Activated CD8-positive, alpha-beta memory T cell treated with anti-CD3 and anti-CD28 coated beads, Interleukin-2, amount 50 U/mL, for 48 hours (primary cell): Measurements from ENCODE around the gene PDSS2.
A peak's percentile ranks its signal among the peaks of the same experiment; 100 is the strongest.
"Not testable (repeated sequence)": the region's sequence is repeated elsewhere in the genome, so short reads cannot be mapped to it uniquely, and the experiment has no call there.

Source experiments
- DNase-seq: peaks from one replicate; pipeline ENCODE4 v3.0.0-alpha.2; 2020

The PDSS2 gene

GRCh38 chr6:107315114-107315513, 144.2 kb downstream of the PDSS2 start:
- DNase-seq = no peak

DNA sequence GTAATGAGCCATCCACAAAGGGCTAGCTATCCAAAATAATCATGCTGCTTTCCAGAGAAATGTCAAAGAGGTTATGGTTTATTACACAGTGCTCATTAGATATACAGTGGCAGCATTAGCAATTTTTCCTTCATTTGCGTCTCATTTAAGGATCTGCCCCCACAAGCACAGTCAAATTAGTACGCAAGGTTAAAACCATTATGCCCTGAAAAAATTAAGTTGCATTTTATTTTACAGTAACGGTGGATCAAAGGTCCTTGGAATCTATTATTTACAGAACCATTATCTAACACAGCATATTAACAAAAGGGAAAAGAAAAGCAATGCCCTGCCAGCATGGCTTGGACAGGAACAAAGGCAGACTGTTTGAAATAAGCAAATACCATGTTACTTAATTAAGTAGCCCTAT, 144.8 kb downstream of the PDSS2 start:
- DNase-seq = no peak

DNA sequence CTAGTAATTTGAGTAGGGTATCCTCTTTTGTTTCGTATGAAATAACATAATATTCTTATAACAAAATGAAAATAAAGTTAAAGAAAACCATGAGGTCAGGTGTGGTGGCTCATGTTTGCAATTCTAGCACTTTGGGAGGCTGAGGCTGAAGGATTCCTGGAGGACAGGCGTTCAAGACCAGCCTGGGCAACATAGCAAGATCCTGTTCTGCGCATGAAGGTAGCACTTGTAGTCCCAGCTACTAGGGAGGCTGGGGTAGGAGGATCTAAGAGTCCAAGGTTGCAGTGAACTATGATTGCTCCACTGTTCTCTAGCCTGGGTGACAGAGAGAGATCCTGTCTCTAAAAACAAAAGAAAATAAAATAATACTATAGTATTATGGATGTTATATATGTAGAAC, 145.6 kb downstream of the PDSS2 start:
- no peak for DNase-seq

DNA sequence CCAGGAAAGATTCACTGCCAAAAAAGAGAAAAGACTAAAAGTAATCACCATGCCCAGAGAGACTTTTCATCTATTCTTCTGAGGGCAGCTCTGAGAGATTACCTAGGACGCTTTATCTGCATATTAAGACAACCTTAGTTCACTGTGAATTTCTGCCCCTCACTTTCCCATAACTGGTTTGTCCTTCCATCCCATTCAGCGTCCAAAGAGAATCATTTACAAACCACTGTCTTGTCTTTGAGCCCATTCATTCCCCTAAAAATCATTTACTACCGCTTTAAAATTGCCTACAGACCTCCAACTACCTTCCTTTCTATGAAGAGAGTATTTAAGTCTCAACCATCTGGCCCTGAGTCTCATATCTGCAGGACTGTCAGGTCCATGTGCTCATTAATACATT, 149.0 kb downstream of the PDSS2 start:
- no peak for DNase-seq

- no peak for DNase-seq
These were observed 150.7 kb downstream of the PDSS2 start for GRCh38 chr6:107308677-107309076.

DNA sequence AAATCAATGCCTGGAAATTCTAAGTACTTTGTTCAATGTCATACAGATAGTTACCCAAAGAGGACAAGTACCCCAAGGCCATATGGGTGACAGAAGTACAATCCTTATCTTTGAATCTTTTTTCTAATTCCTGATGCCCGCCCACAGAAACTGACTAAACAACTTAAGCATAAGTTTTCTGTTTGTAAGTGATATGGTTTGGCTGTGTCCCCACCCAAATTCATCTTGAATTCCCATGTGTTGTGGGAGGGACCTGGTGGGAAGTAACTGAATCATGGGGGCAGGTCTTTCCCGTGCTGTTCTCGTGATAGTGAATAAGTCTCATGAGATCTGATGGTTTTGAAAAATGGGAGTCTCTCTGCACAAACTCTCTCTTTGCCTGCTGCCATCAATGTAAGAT, 153.4 kb downstream of the PDSS2 start:
- DNase-seq = not testable (repeated sequence)

- no peak for DNase-seq
These were observed 154.0 kb downstream of the PDSS2 start for GRCh38 chr6:107305391-107305790.

DNA sequence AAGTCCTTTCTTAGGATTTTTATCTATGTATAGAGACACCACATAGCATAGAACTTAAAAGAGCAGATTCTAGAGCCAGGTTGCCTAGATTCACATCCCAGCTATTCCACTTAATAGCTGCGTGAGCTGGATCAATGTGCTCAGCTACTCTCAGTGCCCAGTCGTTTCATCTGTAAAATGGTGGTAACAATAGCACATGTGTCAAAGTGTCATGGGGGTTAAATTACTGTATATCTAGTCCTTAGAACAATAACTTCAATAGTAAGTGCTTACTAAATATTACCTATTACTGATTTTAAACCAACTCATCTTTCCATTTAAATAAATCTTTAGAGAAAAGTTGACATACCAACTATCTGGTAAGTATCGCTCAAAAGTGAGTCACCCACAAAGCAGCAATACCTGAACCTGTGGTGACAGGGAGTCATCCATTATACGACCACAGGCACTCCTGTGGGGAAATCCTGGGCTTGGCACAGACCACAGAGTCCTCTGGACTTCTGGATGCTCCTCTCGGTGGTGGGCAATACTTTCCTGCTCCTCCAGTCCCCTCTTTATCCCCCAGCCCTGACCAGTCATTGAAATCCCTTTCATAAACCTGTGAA, 154.8 kb downstream of the PDSS2 start:
- peak; percentile 70 for DNase-seq

GRCh38 chr6:107293350-107293749, 166.0 kb downstream of the PDSS2 start:
- no peak for DNase-seq

DNA sequence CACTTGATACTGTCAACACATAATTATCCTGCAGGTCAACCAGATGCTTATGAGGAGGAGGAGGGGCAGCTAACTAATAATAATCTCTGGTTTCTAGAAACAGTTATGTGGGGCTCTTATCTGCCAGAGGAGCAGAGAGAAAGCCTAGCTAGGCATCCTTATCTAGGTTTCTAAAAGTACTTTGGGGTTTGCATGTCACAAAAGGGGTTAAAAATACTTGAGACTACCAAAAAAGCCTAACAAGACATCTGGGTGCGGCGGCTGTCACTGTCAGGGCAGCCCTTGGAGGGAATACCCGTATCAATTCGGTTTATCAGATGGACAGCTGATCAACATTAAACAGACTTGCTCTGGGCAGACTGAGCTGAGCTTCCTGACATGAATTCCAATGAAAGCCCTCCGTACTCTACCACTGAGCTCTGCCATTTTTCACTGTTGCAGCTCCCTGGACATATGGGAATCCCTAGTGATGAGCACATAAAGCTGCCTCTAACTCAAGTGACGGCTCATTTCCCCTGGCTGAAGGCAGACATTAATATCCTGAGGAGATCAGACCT, 166.6 kb downstream of the PDSS2 start:
- DNase-seq = no peak

DNA sequence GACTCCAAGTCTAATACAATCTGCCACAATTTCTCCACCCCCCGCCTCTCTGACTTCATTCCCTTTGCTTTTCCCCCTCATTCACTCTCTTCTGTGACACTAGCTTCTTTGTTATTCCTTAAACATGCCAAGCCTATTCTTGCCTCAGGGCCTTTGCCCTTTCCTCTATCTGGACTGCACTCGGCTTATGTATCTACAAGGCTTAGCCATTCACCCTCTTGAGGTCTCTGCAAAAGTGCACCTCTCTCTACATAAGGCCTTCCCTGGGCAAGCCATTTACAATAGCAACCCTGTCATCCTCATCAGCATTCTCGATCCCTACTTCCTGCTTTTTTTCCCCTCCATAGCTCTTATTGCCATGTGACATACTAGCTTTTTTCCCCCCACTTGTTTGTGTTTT, 168.9 kb downstream of the PDSS2 start:
- no peak for DNase-seq

DNA sequence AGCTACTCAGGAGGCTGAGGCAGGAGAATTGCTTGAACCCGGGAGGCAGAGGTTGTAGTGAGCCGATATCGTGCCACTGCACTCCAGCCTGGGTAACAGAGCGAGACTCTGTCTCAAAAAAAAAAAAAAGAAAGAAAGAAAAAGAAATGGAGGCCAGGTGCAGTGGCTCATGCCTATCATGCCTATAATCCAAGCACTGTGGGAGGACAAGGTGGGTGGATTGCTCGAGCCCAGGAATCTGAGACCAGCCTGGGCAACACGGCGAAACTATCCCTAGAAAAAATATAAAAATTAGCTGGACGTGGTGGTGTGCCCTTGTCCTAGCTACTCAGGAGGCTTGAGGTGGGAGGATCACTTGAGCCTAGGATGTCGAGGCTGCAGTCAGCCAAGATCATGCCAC, 170.1 kb downstream of the PDSS2 start:
- not testable (repeated sequence) for DNase-seq

- DNase-seq = not testable (repeated sequence)
These were observed 173.7 kb downstream of the PDSS2 start for GRCh38 chr6:107285683-107286082.

- DNase-seq = no peak
These were observed 174.6 kb downstream of the PDSS2 start for GRCh38 chr6:107284805-107285204.

GRCh38 chr6:107280791-107281190, 178.6 kb downstream of the PDSS2 start:
- no peak for DNase-seq

DNA sequence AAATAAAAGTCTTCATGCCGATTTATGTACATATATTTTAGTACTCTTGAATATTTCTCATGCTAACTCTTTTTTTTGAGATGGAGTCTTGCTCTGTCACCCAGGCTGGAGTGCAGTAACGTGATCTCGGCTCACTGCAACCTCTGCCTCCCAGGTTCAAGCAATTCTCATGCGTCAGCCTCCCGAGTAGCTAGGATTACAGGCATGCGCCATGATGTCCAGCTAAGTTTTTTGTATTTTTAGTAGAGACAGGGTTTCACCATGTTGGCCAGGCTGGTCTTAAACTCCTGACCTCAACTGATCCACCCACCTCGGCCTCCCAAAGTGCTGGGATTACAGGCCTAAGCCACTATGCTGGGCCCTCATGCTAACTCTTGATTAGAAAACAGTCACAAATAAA, 179.4 kb downstream of the PDSS2 start:
- DNase-seq = not testable (repeated sequence)

DNA sequence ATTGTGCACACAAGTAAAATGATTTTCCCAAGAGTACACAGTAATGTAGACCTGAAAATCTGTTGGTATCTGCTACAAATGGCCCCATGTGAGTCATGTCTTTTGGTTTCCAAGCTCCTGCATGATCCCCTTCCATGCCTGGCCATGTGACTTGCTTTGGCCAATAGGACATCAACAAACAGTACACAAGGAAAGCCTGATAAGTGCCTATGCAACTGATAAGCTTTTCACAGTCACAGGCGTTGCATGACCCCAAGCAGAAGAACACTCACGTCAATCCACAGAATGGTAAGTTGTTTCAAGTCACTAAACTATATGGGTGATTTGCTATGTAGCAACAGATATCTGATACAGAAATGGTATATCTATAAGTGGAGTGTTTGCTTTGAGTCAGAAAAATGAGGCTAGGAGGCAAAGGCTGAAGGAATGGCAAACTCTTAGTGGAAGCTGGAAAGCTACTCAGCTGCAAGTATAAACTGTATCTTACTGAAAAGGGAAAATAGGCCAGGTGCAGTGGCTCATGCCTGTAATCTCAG, 184.0 kb downstream of the PDSS2 start:
- no peak for DNase-seq

- DNase-seq = no peak
These were observed 185.1 kb downstream of the PDSS2 start for GRCh38 chr6:107274288-107274687.

DNA sequence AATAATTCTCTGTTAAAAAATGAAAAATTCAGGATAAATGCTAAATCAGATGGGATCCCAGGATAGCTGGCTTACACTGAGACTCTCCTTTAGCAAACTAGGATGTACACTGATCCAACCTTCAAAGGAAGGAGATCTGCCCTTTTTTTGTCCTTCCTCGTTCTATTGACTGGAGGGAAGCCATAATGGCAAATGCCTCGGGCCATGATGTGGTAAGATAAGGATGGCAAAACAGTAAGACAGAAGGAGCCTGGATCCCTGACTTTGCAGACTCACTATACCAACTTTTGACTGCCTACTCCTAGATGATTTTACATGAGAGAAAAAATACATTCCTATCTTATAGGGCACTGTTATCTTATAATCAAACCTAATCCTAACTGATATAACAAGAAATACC, 187.1 kb downstream of the PDSS2 start:
- DNase-seq = no peak

GRCh38 chr6:107271208-107271790, 188.1 kb downstream of the PDSS2 start:
- DNase-seq = no peak

- no peak for DNase-seq
These were observed 191.7 kb downstream of the PDSS2 start for GRCh38 chr6:107267634-107268033.

GRCh38 chr6:107267006-107267405, 192.4 kb downstream of the PDSS2 start:
- DNase-seq = no peak

GRCh38 chr6:107266563-107266962, 192.8 kb downstream of the PDSS2 start:
- no peak for DNase-seq

DNA sequence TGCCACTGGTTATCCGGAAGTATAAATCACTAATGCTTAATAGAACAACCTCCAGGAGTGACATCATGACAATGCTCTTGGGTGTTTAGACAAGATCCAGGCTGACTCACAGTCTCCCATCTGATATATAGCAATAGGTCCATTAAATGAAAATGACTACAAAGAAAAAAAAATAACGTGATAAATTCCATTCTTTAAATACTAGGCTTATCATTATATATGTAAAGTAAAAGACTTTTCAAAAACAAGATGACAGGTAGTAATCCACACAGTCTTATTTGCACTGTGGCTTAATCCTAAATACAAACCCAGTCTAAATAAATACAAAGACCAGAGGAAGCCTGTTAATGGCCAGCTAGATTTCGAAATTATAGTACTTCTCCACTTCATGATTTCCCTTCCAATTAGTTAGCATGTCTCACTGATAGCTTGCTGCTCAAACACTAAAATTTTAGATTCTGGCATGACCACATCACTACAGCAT, 195.0 kb downstream of the PDSS2 start:
- no peak for DNase-seq
